GM12878 (cell line): Measurements from ENCODE around the gene DIDO1. TPM values are rescaled to one million over a fixed set of nuclear protein-coding genes. Genes with fewer than 3 reads are reported as not detected.

Source experiments
- ATAC-seq: fragments of 200-7000 bp; cut with Tn5 transposase; 3 replicates; pipeline ENCODE4 v1.9.1; 2020; ENCODE audit warnings: mild to moderate bottlenecking, moderate library complexity
- BruUV-seq: library from RNA; stranded (reverse); fragments of 400-500 nt; replicated peaks from 2 replicates; lab custom pipeline; 2021; lab: Mats Ljungman, UMichigan
- CTCF ChIA-PET: fragments of 300-600 bp; sonication (Branson Sonifier 250); formaldehyde crosslinking; extraction: SDS; loops from one replicate; lab custom pipeline; 2021; ENCODE audit warnings: inconsistent platforms; lab: Yijun Ruan, JAX
- POLR2A ChIA-PET: fragments of 350-600 bp; formaldehyde crosslinking; extraction: SDS; loops from one replicate; lab custom pipeline; 2021; ENCODE audit warnings: inconsistent platforms; lab: Charles Lee
- RAD21 ChIA-PET: fragments of 300-600 bp; sonication (Branson Sonifier 250); formaldehyde crosslinking; loops from one replicate; lab custom pipeline; 2023; ENCODE audit warnings: antibody characterized with exemption; ENCODE audit not compliant: unreplicated experiment; lab: Charles Lee
- SMC1A ChIA-PET: fragments of 300-600 bp; sonication (Branson Sonifier 250); formaldehyde crosslinking; loops from one replicate; lab custom pipeline; 2023; ENCODE audit not compliant: unreplicated experiment, uncharacterized antibody; lab: Charles Lee
- DNase-seq: peaks from one replicate; pipeline ENCODE4 v3.0.0-alpha.2; 2011; ENCODE audit warnings: low read depth, low spot score
- FAIRE-seq: peaks from 3 replicates; lab custom pipeline; 2011; peaks lifted over from hg19 to GRCh38; lab: Jason Lieb, UNC
- H2AFZ ChIP-seq: 2 replicates; pipeline ENCODE4 v1.6.0; 2011; ENCODE audit warnings: low read depth, low read length, control low read depth; ENCODE audit not compliant: control insufficient read depth
- H3K27ac ChIP-seq: 2 replicates; pipeline ENCODE4 v1.5.1; 2011; ENCODE audit warnings: control low read depth; ENCODE audit not compliant: control insufficient read depth, insufficient read depth
- H3K27me3 ChIP-seq, 2 experiments: replicated peaks in 1 of 2; 2 replicates each; pipeline versions ENCODE4 v1.6.0 to v1.6.1; 2011; ENCODE audit warnings: low read length in 1 of 2; ENCODE audit not compliant: control insufficient read depth in 2 of 2, insufficient read depth in 2 of 2
- H3K36me3 ChIP-seq, 2 experiments: 2 replicates each; pipeline ENCODE4 v1.5.1; 2011; ENCODE audit warnings: low read length in 1 of 2; ENCODE audit not compliant: control insufficient read depth in 2 of 2, insufficient read depth in 2 of 2
- H3K4me1 ChIP-seq: 2 replicates; pipeline ENCODE4 v1.6.1; 2011; ENCODE audit warnings: mild to moderate bottlenecking, low read length, moderate library complexity, mixed read lengths; ENCODE audit not compliant: control insufficient read depth, insufficient read depth
- H3K4me2 ChIP-seq: 2 replicates; pipeline ENCODE4 v1.6.0; 2011; ENCODE audit warnings: control low read depth; ENCODE audit not compliant: control insufficient read depth, insufficient read depth
- H3K4me3 ChIP-seq: fragments of 200-600 bp; sonication (generic); 2 replicates; pipeline ENCODE4 v1.5.1; 2016
- H3K79me2 ChIP-seq: 2 replicates; pipeline ENCODE4 v1.6.0; 2011; ENCODE audit warnings: low read length; ENCODE audit not compliant: control insufficient read depth, insufficient read depth
- H3K9ac ChIP-seq: 2 replicates; pipeline ENCODE4 v1.8.0; 2011; ENCODE audit warnings: low read length, control low read depth, mixed read lengths; ENCODE audit not compliant: control insufficient read depth, insufficient read depth
- H3K9me3 ChIP-seq: replicated peaks from 3 replicates; pipeline ENCODE4 v1.5.1; 2011; ENCODE audit warnings: mild to moderate bottlenecking, low read length; ENCODE audit not compliant: control insufficient read depth, insufficient read depth
- H4K20me1 ChIP-seq: 2 replicates; pipeline ENCODE4 v1.6.0; 2011; ENCODE audit not compliant: control insufficient read depth, insufficient read depth
- CHD2 ChIP-seq: IDR thresholded peaks from 2 replicates; pipeline ENCODE4 v1.6.1; 2011; ENCODE audit warnings: low read depth, low read length, improper control_type of control experiment, borderline replicate concordance
- FOXK2 ChIP-seq: fragments of 450-650 bp; IDR thresholded peaks from 2 replicates; pipeline ENCODE4 v1.6.1; 2017; ENCODE audit warnings: mild to moderate bottlenecking, moderate library complexity
- HDAC6 ChIP-seq: fragments of 200-600 bp; sonication (generic); IDR thresholded peaks from one replicate; pipeline ENCODE4 v1.8.0; 2017; ENCODE audit warnings: antibody characterized with exemption; ENCODE audit not compliant: unreplicated experiment
- IKZF1 ChIP-seq: fragments of 450-650 bp; conservative IDR thresholded peaks from 2 replicates; pipeline ENCODE4 v1.6.1; 2017; ENCODE audit warnings: antibody characterized with exemption, mild to moderate bottlenecking
- IKZF2 ChIP-seq, 2 experiments: fragments of 450-650 bp; IDR thresholded peaks; 2 replicates each; pipeline ENCODE4 v1.6.1; 2017; ENCODE audit warnings: mild to moderate bottlenecking in 2 of 2, moderate library complexity in 2 of 2
- LARP7 ChIP-seq: fragments of 450-650 bp; IDR thresholded peaks from 2 replicates; pipeline ENCODE4 v1.6.1; 2017; ENCODE audit warnings: mild to moderate bottlenecking
- NFYB ChIP-seq: IDR thresholded peaks from 2 replicates; pipeline ENCODE4 v1.6.1; 2011; ENCODE audit warnings: low read depth, mild to moderate bottlenecking, low read length, improper control_type of control experiment, moderate library complexity; ENCODE audit not compliant: insufficient read depth
- TBL1XR1 ChIP-seq: IDR thresholded peaks from 2 replicates; pipeline ENCODE4 v1.6.1; 2012; ENCODE audit warnings: low read depth, low read length, improper control_type of control experiment
- ZBED1 ChIP-seq: IDR thresholded peaks from 2 replicates; pipeline ENCODE4 v1.6.1; 2016; ENCODE audit warnings: borderline replicate concordance
- WGBS: methylation state at CpG from one replicate; pipeline ENCODE4 v1.1.6; 2016; ENCODE audit warnings: low lambda C conversion rate; ENCODE audit not compliant: insufficient replicate concordance, insufficient coverage; ENCODE audit errors: missing lambda C conversion rate; 5-methylcytosine and 5-hydroxymethylcytosine counted together
- in situ Hi-C: fragments of 300-500 bp; cut with MboI; formaldehyde crosslinking; loops from 9 replicates; pipeline ENCODE4 v1.14.3; 2018; ENCODE audit warnings: mixed read lengths
- intact Hi-C: fragments of 100-400 bp; cut with micrococcal nuclease; formaldehyde crosslinking; loops from one replicate; pipeline ENCODE4 v1.14.2; 2022; ENCODE audit not compliant: unreplicated experiment
- polyA plus RNA-seq, 11 experiments: library from polyadenylated mRNA; depleted of rRNA in 4 of 11; unstranded in 6 of 11; stranded (reverse) in 5 of 11; fragments of >200 nt; fragmentation: Nextera tagmentation in 4 of 11; fragmentation: Illumina TruSeq in 1 of 11; extraction: Ambion mirVana in 4 of 11; extraction: Trizol in 1 of 11; gene quantifications; 1 replicate in 1 of 11; 2 replicates in 10 of 11; pipeline versions ENCODE4 v1.2.1 to v1.2.3, GENCODE V29; 2011 to 2016; ENCODE audit warnings: inconsistent platforms in 2 of 11, missing spikeins in 2 of 11, low read depth in 1 of 11
- total RNA-seq, 4 experiments: library from RNA; depleted of rRNA in 3 of 4; stranded (reverse); fragments of >200 nt in 3 of 4; fragmentation: Illumina TruSeq in 1 of 4; extraction: Trizol in 1 of 4; gene quantifications; 2 replicates each; pipeline versions ENCODE4 v1.2.1 to v1.2.3, GENCODE V29; 2013 to 2021
- TF ChIP-seq, protein P1 (sequence below): fragments of 450-650 bp; IDR thresholded peaks from 2 replicates; pipeline ENCODE4 v1.6.1; 2016; ENCODE audit warnings: mild to moderate bottlenecking
- TF ChIP-seq, protein P2 (sequence below): fragments of 450-650 bp; conservative IDR thresholded peaks from 2 replicates; pipeline ENCODE4 v1.6.1; 2017; ENCODE audit warnings: mild to moderate bottlenecking, moderate library complexity
- TF ChIP-seq, protein P3 (sequence below): fragments of 450-650 bp; IDR thresholded peaks from 2 replicates; pipeline ENCODE4 v1.6.1; 2014; ENCODE audit warnings: mild to moderate bottlenecking
- TF ChIP-seq, protein P4 (sequence below): IDR thresholded peaks from 2 replicates; pipeline ENCODE4 v1.6.1; 2012; ENCODE audit warnings: low read depth, low read length, improper control_type of control experiment
- TF ChIP-seq, protein P5 (sequence below): fragments of 450-650 bp; IDR thresholded peaks from 2 replicates; pipeline ENCODE4 v1.6.1; 2017; ENCODE audit warnings: mild to moderate bottlenecking, low read depth, inconsistent platforms; ENCODE audit not compliant: poor library complexity, severe bottlenecking
- TF ChIP-seq, protein P6 (sequence below): fragments of 450-650 bp; IDR thresholded peaks from 2 replicates; pipeline ENCODE4 v1.6.1; 2017; ENCODE audit warnings: borderline replicate concordance

Gene DIDO1
- total and polyA plus RNA-seq, 10 of the 15 experiments (the other 5 are each of a cell fraction or from before 2014, with no cell fraction given): 5.5 to 56.4 (median 38.4) TPM

- Histone ChIP-seq H3K4me3 (no peak overlapping the region), H3K79me2 (peaks cover 17% of the 10 kb centered on the region), H3K4me1 (peaks cover 5% of the 10 kb centered on the region), H3K27ac (no peak overlapping the region), H4K20me1 (no peaks in the 10 kb centered on the region), H3K4me2 (no peak overlapping the region), H3K27me3 (no peaks in the 10 kb centered on the region), H3K9ac (no peak overlapping the region), H2AFZ (no peak overlapping the region), H3K36me3 (peaks cover 13 to 34% of the 10 kb centered on the region in 2 experiments; a peak in 3 of 4 replicates), H3K9me3 (no peaks in the 10 kb centered on the region)
- WGBS: 91% methylated on average over 43 of the region's 43 CpGs
- DNase-seq (no peak), FAIRE-seq (no peak), ATAC-seq (no peak)
- intact Hi-C loops (no loop called here), in situ Hi-C loops (no loop called here)
- ChIA-PET RAD21 (no interaction called here), POLR2A (interaction anchor here (1.2 kb wide), 1 partner anchor 16 kb away, joined by 3 read pairs; no protein-coding TSS in a partner anchor), SMC1A (no interaction called here), CTCF (interaction anchor here (1.5 kb wide), 1 partner anchor 58 kb away, joined by 4 read pairs; no protein-coding TSS in a partner anchor)
- BruUV-seq: no TSS peak
- TF ChIP-seq CHD2 (no peak), TBL1XR1 (no peak), NFYB (no peak), FOXK2 (no peak), ZBED1 (no peak), IKZF1 (no peak), IKZF2 (IDR thresholded peaks at IDR 0.05) (no peak), HDAC6 (no peak), LARP7 (no peak)
- TF ChIP-seq, protein P1, sequence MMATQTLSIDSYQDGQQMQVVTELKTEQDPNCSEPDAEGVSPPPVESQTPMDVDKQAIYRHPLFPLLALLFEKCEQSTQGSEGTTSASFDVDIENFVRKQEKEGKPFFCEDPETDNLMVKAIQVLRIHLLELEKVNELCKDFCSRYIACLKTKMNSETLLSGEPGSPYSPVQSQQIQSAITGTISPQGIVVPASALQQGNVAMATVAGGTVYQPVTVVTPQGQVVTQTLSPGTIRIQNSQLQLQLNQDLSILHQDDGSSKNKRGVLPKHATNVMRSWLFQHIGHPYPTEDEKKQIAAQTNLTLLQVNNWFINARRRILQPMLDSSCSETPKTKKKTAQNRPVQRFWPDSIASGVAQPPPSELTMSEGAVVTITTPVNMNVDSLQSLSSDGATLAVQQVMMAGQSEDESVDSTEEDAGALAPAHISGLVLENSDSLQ: no peak
- TF ChIP-seq, protein P2, sequence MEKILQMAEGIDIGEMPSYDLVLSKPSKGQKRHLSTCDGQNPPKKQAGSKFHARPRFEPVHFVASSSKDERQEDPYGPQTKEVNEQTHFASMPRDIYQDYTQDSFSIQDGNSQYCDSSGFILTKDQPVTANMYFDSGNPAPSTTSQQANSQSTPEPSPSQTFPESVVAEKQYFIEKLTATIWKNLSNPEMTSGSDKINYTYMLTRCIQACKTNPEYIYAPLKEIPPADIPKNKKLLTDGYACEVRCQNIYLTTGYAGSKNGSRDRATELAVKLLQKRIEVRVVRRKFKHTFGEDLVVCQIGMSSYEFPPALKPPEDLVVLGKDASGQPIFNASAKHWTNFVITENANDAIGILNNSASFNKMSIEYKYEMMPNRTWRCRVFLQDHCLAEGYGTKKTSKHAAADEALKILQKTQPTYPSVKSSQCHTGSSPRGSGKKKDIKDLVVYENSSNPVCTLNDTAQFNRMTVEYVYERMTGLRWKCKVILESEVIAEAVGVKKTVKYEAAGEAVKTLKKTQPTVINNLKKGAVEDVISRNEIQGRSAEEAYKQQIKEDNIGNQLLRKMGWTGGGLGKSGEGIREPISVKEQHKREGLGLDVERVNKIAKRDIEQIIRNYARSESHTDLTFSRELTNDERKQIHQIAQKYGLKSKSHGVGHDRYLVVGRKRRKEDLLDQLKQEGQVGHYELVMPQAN: no peak
- TF ChIP-seq, protein P3, sequence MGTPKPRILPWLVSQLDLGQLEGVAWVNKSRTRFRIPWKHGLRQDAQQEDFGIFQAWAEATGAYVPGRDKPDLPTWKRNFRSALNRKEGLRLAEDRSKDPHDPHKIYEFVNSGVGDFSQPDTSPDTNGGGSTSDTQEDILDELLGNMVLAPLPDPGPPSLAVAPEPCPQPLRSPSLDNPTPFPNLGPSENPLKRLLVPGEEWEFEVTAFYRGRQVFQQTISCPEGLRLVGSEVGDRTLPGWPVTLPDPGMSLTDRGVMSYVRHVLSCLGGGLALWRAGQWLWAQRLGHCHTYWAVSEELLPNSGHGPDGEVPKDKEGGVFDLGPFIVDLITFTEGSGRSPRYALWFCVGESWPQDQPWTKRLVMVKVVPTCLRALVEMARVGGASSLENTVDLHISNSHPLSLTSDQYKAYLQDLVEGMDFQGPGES: no peak
- TF ChIP-seq, protein P4, sequence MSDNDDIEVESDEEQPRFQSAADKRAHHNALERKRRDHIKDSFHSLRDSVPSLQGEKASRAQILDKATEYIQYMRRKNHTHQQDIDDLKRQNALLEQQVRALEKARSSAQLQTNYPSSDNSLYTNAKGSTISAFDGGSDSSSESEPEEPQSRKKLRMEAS: no peak
- TF ChIP-seq, protein P5, sequence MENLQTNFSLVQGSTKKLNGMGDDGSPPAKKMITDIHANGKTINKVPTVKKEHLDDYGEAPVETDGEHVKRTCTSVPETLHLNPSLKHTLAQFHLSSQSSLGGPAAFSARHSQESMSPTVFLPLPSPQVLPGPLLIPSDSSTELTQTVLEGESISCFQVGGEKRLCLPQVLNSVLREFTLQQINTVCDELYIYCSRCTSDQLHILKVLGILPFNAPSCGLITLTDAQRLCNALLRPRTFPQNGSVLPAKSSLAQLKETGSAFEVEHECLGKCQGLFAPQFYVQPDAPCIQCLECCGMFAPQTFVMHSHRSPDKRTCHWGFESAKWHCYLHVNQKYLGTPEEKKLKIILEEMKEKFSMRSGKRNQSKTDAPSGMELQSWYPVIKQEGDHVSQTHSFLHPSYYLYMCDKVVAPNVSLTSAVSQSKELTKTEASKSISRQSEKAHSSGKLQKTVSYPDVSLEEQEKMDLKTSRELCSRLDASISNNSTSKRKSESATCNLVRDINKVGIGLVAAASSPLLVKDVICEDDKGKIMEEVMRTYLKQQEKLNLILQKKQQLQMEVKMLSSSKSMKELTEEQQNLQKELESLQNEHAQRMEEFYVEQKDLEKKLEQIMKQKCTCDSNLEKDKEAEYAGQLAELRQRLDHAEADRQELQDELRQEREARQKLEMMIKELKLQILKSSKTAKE: no peak
- TF ChIP-seq, protein P6, sequence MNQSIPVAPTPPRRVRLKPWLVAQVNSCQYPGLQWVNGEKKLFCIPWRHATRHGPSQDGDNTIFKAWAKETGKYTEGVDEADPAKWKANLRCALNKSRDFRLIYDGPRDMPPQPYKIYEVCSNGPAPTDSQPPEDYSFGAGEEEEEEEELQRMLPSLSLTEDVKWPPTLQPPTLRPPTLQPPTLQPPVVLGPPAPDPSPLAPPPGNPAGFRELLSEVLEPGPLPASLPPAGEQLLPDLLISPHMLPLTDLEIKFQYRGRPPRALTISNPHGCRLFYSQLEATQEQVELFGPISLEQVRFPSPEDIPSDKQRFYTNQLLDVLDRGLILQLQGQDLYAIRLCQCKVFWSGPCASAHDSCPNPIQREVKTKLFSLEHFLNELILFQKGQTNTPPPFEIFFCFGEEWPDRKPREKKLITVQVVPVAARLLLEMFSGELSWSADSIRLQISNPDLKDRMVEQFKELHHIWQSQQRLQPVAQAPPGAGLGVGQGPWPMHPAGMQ: no peak
Measured at GRCh38 chr20:62959101-62959971, 33.0 kb upstream of the DIDO1 start.
